ENCODE results near the gene ANKHD1. TPM values are rescaled to one million over a fixed set of nuclear protein-coding genes. Genes with fewer than 3 reads are reported as not detected.
"Not testable (repeated sequence)": the region's sequence is repeated elsewhere in the genome, so short reads cannot be mapped to it uniquely, and the experiment has no call there.

ANKHD1 gene
- total RNA-seq, 1 donor from 2014 or later = 120 TPM

GRCh38 chr5:140420665-140421361 lies 19.2 kb downstream of the ANKHD1 start:
- H3K27me3 ChIP-seq = no peaks in the 10 kb centered on the region
- no peak overlapping the region for H3K27ac ChIP-seq
- intact Hi-C loops (cut with DNase I) = no loop called here
- ATAC-seq (no peak), DNase-seq (no peak)
- no peak for TF ChIP-seq CTCF (IDR thresholded peaks at IDR 0.05)
- H3K9me3 ChIP-seq = no peaks in the 10 kb centered on the region
- H3K4me3 ChIP-seq = no peak overlapping the region
- no peaks in the 10 kb centered on the region for H3K36me3 ChIP-seq
- H3K4me1 ChIP-seq = peaks cover 6% of the 10 kb centered on the region

GRCh38 chr5:140421375-140421774 lies 19.7 kb downstream of the ANKHD1 start:
- ATAC-seq; intact Hi-C loops (cut with DNase I); H3K9me3 ChIP-seq; H3K27ac ChIP-seq; H3K4me1 ChIP-seq; DNase-seq; H3K4me3 ChIP-seq; H3K36me3 ChIP-seq; H3K27me3 ChIP-seq: not testable (repeated sequence)

GRCh38 chr5:140423609-140424008 lies 22.0 kb downstream of the ANKHD1 start:
- Histone ChIP-seq H3K4me1 (peaks cover 6% of the 10 kb centered on the region), H3K27ac (no peak overlapping the region), H3K4me3 (no peak overlapping the region), H3K9me3 (no peaks in the 10 kb centered on the region), H3K36me3 (no peaks in the 10 kb centered on the region), H3K27me3 (no peaks in the 10 kb centered on the region)
- intact Hi-C loops (cut with DNase I) = no loop called here
- no peak for TF ChIP-seq CTCF (IDR thresholded peaks at IDR 0.05)
- ATAC-seq = no peak
- no peak for DNase-seq

GRCh38 chr5:140424135-140424534 lies 22.5 kb downstream of the ANKHD1 start:
- H3K4me1 ChIP-seq = peaks cover 6% of the 10 kb centered on the region
- ATAC-seq (no peak), DNase-seq (no peak)
- no peak overlapping the region for H3K27ac ChIP-seq
- TF ChIP-seq CTCF (IDR thresholded peaks at IDR 0.05) = no peak
- intact Hi-C loops (cut with DNase I) = no loop called here
- H3K4me3 ChIP-seq = no peak overlapping the region
- H3K27me3 ChIP-seq = no peaks in the 10 kb centered on the region
- H3K36me3 ChIP-seq = no peaks in the 10 kb centered on the region
- no peaks in the 10 kb centered on the region for H3K9me3 ChIP-seq

GRCh38 chr5:140427726-140428125 lies 26.1 kb downstream of the ANKHD1 start:
- not testable (repeated sequence) for ATAC-seq

GRCh38 chr5:140429724-140430123 lies 28.1 kb downstream of the ANKHD1 start:
- ATAC-seq = no peak

More at GRCh38 chr5:140427726-140428125, 26.1 kb downstream of the ANKHD1 start:
- H3K36me3 ChIP-seq; H3K9me3 ChIP-seq; H3K4me3 ChIP-seq; H3K27me3 ChIP-seq; intact Hi-C loops (cut with DNase I); DNase-seq; H3K27ac ChIP-seq; H3K4me1 ChIP-seq: not testable (repeated sequence)

More at GRCh38 chr5:140429724-140430123, 28.1 kb downstream of the ANKHD1 start:
- Histone ChIP-seq H3K4me3 (no peak overlapping the region), H3K36me3 (no peaks in the 10 kb centered on the region), H3K9me3 (no peaks in the 10 kb centered on the region), H3K4me1 (peaks cover 4% of the 10 kb centered on the region), H3K27me3 (no peaks in the 10 kb centered on the region), H3K27ac (no peak overlapping the region)
- intact Hi-C loops (cut with DNase I) = no loop called here
- no peak for TF ChIP-seq CTCF (IDR thresholded peaks at IDR 0.05)
- no peak for DNase-seq
